ENCODE measurements around the gene ANKRD44. TPM values are rescaled to one million over a fixed set of nuclear protein-coding genes. Genes with fewer than 3 reads are reported as not detected.

The ANKRD44 gene
- total and polyA plus RNA-seq, 2 of the 8 experiments (the other 6 are each of a cell fraction or from before 2014, with no cell fraction given) = 1.2 to 1.3 TPM

DNA sequence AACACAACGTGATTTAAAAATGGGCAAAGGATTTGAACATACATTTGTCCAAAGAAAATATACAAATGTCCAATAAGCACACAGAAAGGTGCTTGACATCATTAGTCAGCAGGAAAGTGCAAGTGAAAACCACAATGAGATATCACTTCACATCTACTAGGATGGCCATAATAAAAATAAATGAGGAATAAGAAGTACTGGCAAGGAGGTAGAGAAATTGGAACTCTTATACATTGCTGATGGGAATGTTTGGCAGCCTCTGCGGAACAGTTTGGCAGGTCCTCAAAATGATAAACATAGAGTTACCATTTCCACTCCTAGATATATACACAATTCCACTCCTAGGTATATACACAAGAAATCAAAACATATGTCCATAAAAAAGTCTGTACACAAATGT lies 333.1 kb downstream of the ANKRD44 start (continued):
- TF ChIP-seq, protein P1, sequence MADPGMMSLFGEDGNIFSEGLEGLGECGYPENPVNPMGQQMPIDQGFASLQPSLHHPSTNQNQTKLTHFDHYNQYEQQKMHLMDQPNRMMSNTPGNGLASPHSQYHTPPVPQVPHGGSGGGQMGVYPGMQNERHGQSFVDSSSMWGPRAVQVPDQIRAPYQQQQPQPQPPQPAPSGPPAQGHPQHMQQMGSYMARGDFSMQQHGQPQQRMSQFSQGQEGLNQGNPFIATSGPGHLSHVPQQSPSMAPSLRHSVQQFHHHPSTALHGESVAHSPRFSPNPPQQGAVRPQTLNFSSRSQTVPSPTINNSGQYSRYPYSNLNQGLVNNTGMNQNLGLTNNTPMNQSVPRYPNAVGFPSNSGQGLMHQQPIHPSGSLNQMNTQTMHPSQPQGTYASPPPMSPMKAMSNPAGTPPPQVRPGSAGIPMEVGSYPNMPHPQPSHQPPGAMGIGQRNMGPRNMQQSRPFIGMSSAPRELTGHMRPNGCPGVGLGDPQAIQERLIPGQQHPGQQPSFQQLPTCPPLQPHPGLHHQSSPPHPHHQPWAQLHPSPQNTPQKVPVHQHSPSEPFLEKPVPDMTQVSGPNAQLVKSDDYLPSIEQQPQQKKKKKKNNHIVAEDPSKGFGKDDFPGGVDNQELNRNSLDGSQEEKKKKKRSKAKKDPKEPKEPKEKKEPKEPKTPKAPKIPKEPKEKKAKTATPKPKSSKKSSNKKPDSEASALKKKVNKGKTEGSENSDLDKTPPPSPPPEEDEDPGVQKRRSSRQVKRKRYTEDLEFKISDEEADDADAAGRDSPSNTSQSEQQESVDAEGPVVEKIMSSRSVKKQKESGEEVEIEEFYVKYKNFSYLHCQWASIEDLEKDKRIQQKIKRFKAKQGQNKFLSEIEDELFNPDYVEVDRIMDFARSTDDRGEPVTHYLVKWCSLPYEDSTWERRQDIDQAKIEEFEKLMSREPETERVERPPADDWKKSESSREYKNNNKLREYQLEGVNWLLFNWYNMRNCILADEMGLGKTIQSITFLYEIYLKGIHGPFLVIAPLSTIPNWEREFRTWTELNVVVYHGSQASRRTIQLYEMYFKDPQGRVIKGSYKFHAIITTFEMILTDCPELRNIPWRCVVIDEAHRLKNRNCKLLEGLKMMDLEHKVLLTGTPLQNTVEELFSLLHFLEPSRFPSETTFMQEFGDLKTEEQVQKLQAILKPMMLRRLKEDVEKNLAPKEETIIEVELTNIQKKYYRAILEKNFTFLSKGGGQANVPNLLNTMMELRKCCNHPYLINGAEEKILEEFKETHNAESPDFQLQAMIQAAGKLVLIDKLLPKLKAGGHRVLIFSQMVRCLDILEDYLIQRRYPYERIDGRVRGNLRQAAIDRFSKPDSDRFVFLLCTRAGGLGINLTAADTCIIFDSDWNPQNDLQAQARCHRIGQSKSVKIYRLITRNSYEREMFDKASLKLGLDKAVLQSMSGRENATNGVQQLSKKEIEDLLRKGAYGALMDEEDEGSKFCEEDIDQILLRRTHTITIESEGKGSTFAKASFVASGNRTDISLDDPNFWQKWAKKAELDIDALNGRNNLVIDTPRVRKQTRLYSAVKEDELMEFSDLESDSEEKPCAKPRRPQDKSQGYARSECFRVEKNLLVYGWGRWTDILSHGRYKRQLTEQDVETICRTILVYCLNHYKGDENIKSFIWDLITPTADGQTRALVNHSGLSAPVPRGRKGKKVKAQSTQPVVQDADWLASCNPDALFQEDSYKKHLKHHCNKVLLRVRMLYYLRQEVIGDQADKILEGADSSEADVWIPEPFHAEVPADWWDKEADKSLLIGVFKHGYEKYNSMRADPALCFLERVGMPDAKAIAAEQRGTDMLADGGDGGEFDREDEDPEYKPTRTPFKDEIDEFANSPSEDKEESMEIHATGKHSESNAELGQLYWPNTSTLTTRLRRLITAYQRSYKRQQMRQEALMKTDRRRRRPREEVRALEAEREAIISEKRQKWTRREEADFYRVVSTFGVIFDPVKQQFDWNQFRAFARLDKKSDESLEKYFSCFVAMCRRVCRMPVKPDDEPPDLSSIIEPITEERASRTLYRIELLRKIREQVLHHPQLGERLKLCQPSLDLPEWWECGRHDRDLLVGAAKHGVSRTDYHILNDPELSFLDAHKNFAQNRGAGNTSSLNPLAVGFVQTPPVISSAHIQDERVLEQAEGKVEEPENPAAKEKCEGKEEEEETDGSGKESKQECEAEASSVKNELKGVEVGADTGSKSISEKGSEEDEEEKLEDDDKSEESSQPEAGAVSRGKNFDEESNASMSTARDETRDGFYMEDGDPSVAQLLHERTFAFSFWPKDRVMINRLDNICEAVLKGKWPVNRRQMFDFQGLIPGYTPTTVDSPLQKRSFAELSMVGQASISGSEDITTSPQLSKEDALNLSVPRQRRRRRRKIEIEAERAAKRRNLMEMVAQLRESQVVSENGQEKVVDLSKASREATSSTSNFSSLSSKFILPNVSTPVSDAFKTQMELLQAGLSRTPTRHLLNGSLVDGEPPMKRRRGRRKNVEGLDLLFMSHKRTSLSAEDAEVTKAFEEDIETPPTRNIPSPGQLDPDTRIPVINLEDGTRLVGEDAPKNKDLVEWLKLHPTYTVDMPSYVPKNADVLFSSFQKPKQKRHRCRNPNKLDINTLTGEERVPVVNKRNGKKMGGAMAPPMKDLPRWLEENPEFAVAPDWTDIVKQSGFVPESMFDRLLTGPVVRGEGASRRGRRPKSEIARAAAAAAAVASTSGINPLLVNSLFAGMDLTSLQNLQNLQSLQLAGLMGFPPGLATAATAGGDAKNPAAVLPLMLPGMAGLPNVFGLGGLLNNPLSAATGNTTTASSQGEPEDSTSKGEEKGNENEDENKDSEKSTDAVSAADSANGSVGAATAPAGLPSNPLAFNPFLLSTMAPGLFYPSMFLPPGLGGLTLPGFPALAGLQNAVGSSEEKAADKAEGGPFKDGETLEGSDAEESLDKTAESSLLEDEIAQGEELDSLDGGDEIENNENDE (IDR thresholded peaks at IDR 0.05; ENCODE audit: insufficient replicate concordance, low read length) = no peak
- TF ChIP-seq TCF12 (IDR thresholded peaks at IDR 0.05; ENCODE audit: low read depth, low read length) (no peak), SAP30 (IDR thresholded peaks at IDR 0.05; ENCODE audit: insufficient read depth, insufficient replicate concordance, low read length) (no peak)

Data from H1 (cell line).